GM12874 (cell line): Measurements from ENCODE around the gene EZH2.

Experiments
- TF ChIP-seq, protein P1 (sequence below): IDR thresholded peaks from 2 replicates; pipeline ENCODE4 v1.5.1; 2011; ENCODE audit warnings: low read depth, mild to moderate bottlenecking, control low read depth, low read length, moderate library complexity; ENCODE audit not compliant: insufficient read depth

The EZH2 gene

DNA sequence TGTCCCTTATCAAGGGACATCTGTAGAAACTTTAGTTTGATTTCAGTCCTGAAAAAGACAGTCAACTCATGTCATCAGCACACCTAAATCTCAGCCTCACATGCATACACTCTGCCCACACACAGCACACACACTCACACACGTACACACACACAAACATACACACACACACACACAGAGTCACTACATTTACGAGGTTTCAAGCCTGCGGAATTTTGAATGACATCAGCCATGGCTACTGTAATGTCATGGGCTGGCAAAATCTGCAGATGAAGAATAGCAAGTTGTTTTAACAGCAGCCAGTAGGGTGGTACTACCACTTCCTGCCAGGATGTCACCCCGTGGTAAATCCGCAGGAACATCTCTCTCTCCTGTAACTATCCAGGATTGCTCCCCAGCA lies 37.1 kb upstream of the EZH2 start:
- TF ChIP-seq, protein P1, sequence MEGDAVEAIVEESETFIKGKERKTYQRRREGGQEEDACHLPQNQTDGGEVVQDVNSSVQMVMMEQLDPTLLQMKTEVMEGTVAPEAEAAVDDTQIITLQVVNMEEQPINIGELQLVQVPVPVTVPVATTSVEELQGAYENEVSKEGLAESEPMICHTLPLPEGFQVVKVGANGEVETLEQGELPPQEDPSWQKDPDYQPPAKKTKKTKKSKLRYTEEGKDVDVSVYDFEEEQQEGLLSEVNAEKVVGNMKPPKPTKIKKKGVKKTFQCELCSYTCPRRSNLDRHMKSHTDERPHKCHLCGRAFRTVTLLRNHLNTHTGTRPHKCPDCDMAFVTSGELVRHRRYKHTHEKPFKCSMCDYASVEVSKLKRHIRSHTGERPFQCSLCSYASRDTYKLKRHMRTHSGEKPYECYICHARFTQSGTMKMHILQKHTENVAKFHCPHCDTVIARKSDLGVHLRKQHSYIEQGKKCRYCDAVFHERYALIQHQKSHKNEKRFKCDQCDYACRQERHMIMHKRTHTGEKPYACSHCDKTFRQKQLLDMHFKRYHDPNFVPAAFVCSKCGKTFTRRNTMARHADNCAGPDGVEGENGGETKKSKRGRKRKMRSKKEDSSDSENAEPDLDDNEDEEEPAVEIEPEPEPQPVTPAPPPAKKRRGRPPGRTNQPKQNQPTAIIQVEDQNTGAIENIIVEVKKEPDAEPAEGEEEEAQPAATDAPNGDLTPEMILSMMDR: no peak

DNA sequence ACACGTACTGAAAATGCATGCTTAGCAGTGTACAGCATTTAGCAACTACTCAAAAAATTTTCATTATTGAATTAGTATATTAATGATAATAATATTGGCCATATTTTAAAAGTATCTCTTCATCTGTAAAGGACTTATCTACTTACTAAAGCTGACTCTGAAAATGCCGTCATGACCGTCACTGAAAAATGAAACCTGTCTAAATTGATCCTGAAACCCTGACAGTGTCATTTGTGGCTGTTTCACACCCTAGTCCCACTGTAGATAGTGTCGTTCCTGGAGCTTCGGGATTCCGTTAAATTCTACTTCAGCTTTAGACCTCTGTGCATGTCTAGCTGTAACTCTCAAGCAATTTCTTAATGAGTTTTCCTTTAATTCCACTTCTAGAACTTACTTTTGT lies 35.8 kb upstream of the EZH2 start:
- TF ChIP-seq, protein P1: no peak

DNA sequence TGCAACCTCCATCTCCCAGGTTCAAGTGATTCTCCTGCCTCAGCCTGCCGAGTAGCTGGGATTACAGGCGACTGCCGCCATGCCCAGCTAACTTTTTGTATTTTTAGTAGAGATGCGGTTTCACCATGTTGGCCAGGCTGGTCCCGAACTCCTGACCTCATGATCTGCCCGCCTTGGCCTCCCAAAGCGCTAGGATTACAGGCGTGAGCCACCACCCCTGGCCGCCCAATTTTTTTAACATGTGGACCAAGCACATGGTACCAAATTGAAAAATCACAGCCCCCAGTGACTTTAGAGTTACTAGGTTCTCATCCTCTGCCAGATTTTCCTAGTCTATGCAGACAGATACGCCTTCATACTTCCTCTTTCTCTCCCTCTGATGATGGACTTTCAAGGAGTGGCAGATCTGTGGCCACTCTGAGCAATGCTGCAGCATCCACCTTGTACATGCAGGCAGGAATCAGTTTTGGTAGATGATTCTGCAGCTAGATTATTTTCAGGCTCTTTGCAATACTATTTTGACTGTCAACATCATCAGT lies 34.0 kb upstream of the EZH2 start:
- TF ChIP-seq, protein P1: no peak

DNA sequence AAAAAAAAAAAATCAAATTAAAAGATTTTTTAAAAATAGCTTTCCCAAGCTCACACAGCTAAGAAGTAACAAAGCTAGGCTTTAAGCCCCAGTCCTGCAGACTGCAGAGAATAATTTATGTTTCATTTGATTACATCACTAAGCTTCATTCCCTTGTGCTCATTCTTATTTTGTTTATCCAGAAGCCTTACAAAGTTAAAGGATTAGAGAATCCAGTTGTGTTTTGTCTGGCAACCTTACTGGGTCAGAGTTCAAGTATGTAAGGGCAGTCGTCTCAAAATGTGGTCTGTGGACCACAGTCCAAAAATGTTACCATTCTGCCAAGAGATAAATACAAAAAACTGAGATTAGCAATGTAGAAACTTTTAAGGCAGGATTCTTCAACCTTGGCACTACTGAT lies 32.1 kb upstream of the EZH2 start:
- TF ChIP-seq, protein P1: no peak

DNA sequence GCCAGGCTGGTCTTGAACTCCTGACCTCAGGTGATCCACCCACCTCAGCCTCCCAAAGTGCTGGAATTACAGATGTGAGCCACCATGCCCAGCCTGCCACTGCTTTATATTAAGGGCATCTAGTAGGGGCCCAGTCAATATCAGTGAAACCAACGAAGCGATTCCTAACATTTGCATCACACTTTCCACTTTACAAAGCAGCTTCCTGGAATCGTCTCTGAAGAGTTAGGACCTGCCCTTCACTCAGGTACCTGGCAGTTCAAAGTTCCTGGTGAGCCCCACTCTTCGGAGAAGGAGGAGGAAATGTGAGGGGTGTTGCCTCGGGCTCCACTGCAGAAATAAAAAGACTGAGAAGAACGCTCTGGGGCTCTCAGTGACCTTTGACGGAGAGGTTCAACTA lies 31.1 kb upstream of the EZH2 start:
- TF ChIP-seq, protein P1: no peak

DNA sequence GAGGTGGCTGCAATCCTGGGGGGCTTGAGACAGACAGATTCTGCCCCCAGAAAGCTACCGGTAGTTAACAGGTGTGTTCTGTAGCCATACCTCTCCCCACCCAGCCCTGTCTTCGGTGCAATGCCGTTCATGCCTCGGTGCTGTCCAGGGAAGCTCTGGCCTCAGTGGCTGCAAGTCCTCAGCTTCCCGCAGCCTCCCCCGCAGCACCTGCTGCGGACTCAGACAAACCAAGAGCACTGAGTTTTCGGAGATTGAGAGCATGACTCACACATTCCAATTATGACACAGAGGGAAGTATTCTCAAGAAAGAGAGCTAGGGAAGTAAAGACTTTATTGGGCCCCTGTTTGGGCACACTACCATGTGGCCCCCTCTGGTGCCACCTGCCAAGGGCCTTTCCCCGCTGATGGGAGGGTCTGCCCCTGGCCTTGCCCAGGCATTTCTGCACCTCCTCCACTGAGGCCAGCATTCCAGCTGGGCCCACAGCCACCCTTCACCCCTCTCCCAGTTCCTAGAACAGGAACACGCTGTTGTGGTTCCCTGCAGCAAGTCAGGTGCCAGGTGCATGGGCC lies 30.2 kb upstream of the EZH2 start:
- TF ChIP-seq, protein P1: no peak

DNA sequence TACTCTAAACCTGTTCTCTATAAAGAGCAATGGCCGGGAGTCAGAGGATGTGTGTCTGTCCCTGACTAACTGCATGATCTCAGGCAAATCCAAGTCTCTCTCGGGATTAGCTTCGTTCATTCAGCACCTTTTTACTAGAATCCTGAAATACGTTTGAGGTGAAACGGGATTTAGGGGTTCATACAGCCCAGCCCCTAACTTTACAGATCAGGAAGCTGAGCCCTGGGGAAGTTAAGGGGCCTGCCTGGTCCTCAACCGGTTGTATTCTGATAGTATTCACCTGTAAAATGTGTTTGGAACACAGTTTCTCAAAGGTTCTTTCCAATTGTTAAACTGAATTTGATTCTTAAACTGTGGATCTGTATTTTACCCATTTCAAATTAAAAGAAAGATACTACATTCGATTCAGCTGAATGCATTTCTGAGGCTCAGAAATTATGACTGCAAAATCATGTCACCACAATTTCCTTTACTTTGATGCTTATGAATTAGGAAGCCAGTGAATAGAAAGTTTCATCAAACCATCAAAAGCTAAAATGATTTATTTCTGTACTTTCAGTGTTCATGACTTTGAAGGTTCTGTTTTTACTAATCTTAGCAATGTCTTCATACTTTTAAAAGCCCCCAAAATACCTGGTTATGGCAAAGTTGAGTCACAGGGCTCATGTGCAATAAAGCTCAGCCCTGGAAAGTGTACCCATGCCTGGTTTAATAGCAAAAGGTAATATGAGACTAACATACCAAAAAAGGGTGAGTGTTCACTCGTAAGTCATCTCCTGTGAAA lies 28.9 kb upstream of the EZH2 start:
- TF ChIP-seq, protein P1: no peak
